Spleen (tissue), 11 donors: ENCODE measurements around the gene AKAP6. TPM values are rescaled to one million over a fixed set of nuclear protein-coding genes. Genes with fewer than 3 reads are reported as not detected.
A peak's percentile ranks its signal among the peaks of the same experiment; 100 is the strongest.

Experiments used
- DNase-seq: peaks from one replicate; pipeline ENCODE4 v3.0.0-alpha.2; 2020
- H3K27ac ChIP-seq, 8 donors: fragments of 200-600 bp; sonication (generic) in 7 of 8; 1 replicate in 4 of 8; 2 replicates in 4 of 8; pipeline versions ENCODE4 v1.5.0 to v1.8.0; 2016 to 2021; ENCODE audit warnings: inconsistent platforms in 4 of 8, mild to moderate bottlenecking in 4 of 8, moderate library complexity in 1 of 8
- H3K27me3 ChIP-seq, 7 donors: fragments of 200-600 bp; sonication (generic) in 6 of 7; replicated peaks in 1 of 7; 1 replicate in 4 of 7; 2 replicates in 3 of 7; pipeline versions ENCODE4 v1.5.0 to v1.8.0; 2016 to 2021; ENCODE audit warnings: inconsistent platforms in 3 of 7, mild to moderate bottlenecking in 1 of 7
- H3K36me3 ChIP-seq, 6 donors: fragments of 200-600 bp; sonication (generic) in 5 of 6; 1 replicate in 4 of 6; 2 replicates in 2 of 6; pipeline versions ENCODE4 v1.5.0 to v1.8.0; 2016 to 2021; ENCODE audit warnings: inconsistent platforms in 2 of 6
- H3K4me1 ChIP-seq, 6 donors: fragments of 200-600 bp; sonication (generic) in 5 of 6; 1 replicate in 3 of 6; 2 replicates in 3 of 6; pipeline versions ENCODE4 v1.5.0 to v1.8.0; 2016 to 2021; ENCODE audit warnings: inconsistent platforms in 3 of 6
- H3K4me3 ChIP-seq, 8 donors: fragments of 200-600 bp; sonication (generic) in 7 of 8; 1 replicate in 4 of 8; 2 replicates in 4 of 8; pipeline versions ENCODE4 v1.5.0 to v1.8.0; 2016 to 2021; ENCODE audit warnings: inconsistent platforms in 4 of 8, mild to moderate bottlenecking in 4 of 8, moderate library complexity in 2 of 8
- H3K9me3 ChIP-seq, 8 donors: fragments of 200-600 bp; sonication (generic) in 7 of 8; 1 replicate in 4 of 8; 2 replicates in 4 of 8; pipeline versions ENCODE4 v1.5.0 to v1.8.0; 2016 to 2021; ENCODE audit warnings: inconsistent platforms in 4 of 8
- CTCF ChIP-seq, 11 experiments: fragments of 200-600 bp in 7 of 11; fragments of 450-650 bp in 4 of 11; sonication (generic) in 4 of 11; IDR thresholded peaks in 8 of 11; conservative IDR thresholded peaks in 3 of 11; 1 replicate in 7 of 11; 2 replicates in 4 of 11; pipeline versions ENCODE4 v1.4.0 to v1.8.0; 2016 to 2021; ENCODE audit warnings: antibody characterized with exemption in 11 of 11, inconsistent platforms in 4 of 11, mild to moderate bottlenecking in 1 of 11
- POLR2A ChIP-seq, 3 donors: fragments of 450-650 bp; IDR thresholded peaks; one replicate each; pipeline ENCODE4 v1.5.1; 2017; ENCODE audit warnings: antibody characterized with exemption in 3 of 3, mild to moderate bottlenecking in 1 of 3
- POLR2AphosphoS5 ChIP-seq, 3 donors: sonication (generic); formaldehyde crosslinking; IDR thresholded peaks; one replicate each; pipeline ENCODE4 v1.5.1; 2017; ENCODE audit warnings: antibody characterized with exemption in 3 of 3
- WGBS, 5 donors: extraction: QIAGEN DNeasy Blood & Tissue Kit in 3 of 5; methylation state at CpG; one replicate each; pipeline versions ENCODE4 v1.1.5 to v1.1.7; 2013 to 2018; 5-methylcytosine and 5-hydroxymethylcytosine counted together
- intact Hi-C: fragments of 100-400 bp; cut with DNase I; formaldehyde crosslinking; loops from one replicate; pipeline ENCODE4 v1.15.0; 2023; ENCODE audit warnings: low total_unique reads
- polyA plus RNA-seq, 3 donors: library from polyadenylated mRNA; stranded (reverse); fragments of 200-250 nt; gene quantifications; one replicate each; pipeline ENCODE4 v1.2.1, GENCODE V29; 2013
- total RNA-seq, 7 donors: library from RNA; depleted of rRNA in 3 of 7; stranded (reverse); fragments of >200 nt in 3 of 7; fragmentation: NEBNext Ultra II Directional in 4 of 7; extraction: Animal tissue kit (Norgen Biotek cat#: 25700) in 4 of 7; gene quantifications; one replicate each; pipeline versions ENCODE4 v1.1.0 to v1.2.1, GENCODE V29; 2016 to 2021
- donor health status: healthy with polysubstance abuse.
- donor health status: DM: no; HTN: no; CAD: no; lungs with moderate emphysema.
- donor health status: DM: no; HTN: no; CAD: no.
- donor health status: Bipolar disorder and iron deficiency.
- donor health status: healthy.
- donor health status: DM: no; HTN: no; CAD: no.
- donor health status: DM: yes; HTN: yes; CAD: no.

The AKAP6 gene
- total and polyA plus RNA-seq, 10 donors = 0.20 to 12.1 (median 4.8) TPM

GRCh38 chr14:32609388-32609787, 280.3 kb downstream of the AKAP6 start:
- intact Hi-C loops = no loop called here
- no peaks in the 10 kb centered on the region for H3K9me3 ChIP-seq
- no peak overlapping the region for H3K4me3 ChIP-seq
- TF ChIP-seq POLR2AphosphoS5 (IDR thresholded peaks at IDR 0.05) = no peak
- no peak for TF ChIP-seq POLR2A (IDR thresholded peaks at IDR 0.05)
- no peak for TF ChIP-seq CTCF (IDR thresholded peaks at IDR 0.05 in 8 of 11, conservative IDR thresholded peaks at IDR 0.05 in 3 of 11)
- no peak overlapping the region for H3K27ac ChIP-seq
- H3K4me1 ChIP-seq = no peaks in the 10 kb centered on the region
- no peak for DNase-seq
- 77 to 94% (median 85%) methylated on average over 3 of the region's 3 CpGs for WGBS, 5 donors
- no peaks in the 10 kb centered on the region for H3K36me3 ChIP-seq
- H3K27me3 ChIP-seq = no peaks in the 10 kb centered on the region

GRCh38 chr14:32611752-32612151, 282.7 kb downstream of the AKAP6 start:
- WGBS, 5 donors = 71 to 89% (median 80%) methylated on average over 1 of the region's 1 CpG
- no peak for TF ChIP-seq CTCF (IDR thresholded peaks at IDR 0.05 in 8 of 11, conservative IDR thresholded peaks at IDR 0.05 in 3 of 11)
- TF ChIP-seq POLR2A (IDR thresholded peaks at IDR 0.05) = no peak
- no peak for TF ChIP-seq POLR2AphosphoS5 (IDR thresholded peaks at IDR 0.05)
- Histone ChIP-seq H3K4me1 (no peaks in the 10 kb centered on the region), H3K4me3 (no peak overlapping the region), H3K27me3 (no peaks in the 10 kb centered on the region), H3K9me3 (peaks cover 0 to 4% (median 0%) of the 10 kb centered on the region in 8 donors), H3K27ac (peak overlapping the region in 3 of 8 donors; percentile 22 to 44 (median 27)), H3K36me3 (no peaks in the 10 kb centered on the region)
- no peak for DNase-seq
- intact Hi-C loops = no loop called here

GRCh38 chr14:32618991-32619390, 289.9 kb downstream of the AKAP6 start:
- H3K4me3 ChIP-seq = no peak overlapping the region
- peaks cover 0 to 8% (median 0%) of the 10 kb centered on the region in 8 donors for H3K9me3 ChIP-seq
- TF ChIP-seq POLR2AphosphoS5 (IDR thresholded peaks at IDR 0.05) (no peak), CTCF (IDR thresholded peaks at IDR 0.05 in 8 of 11, conservative IDR thresholded peaks at IDR 0.05 in 3 of 11) (no peak), POLR2A (IDR thresholded peaks at IDR 0.05) (no peak)
- WGBS, 5 donors = 92 to 96% (median 94%) methylated on average over 3 of the region's 3 CpGs
- H3K36me3 ChIP-seq = no peaks in the 10 kb centered on the region
- no peak overlapping the region for H3K27ac ChIP-seq
- no peaks in the 10 kb centered on the region for H3K4me1 ChIP-seq
- intact Hi-C loops = no loop called here
- H3K27me3 ChIP-seq = no peaks in the 10 kb centered on the region
- DNase-seq = no peak

GRCh38 chr14:32620303-32620702, 291.2 kb downstream of the AKAP6 start:
- no peaks in the 10 kb centered on the region for H3K4me1 ChIP-seq
- 88 to 97% (median 94%) methylated on average over 2 of the region's 2 CpGs for WGBS, 5 donors
- H3K9me3 ChIP-seq = peaks cover 0 to 8% (median 0%) of the 10 kb centered on the region in 8 donors
- DNase-seq = no peak
- intact Hi-C loops = no loop called here
- H3K27ac ChIP-seq = no peak overlapping the region
- no peaks in the 10 kb centered on the region for H3K27me3 ChIP-seq
- H3K36me3 ChIP-seq = no peaks in the 10 kb centered on the region
- TF ChIP-seq POLR2A (IDR thresholded peaks at IDR 0.05) (no peak), POLR2AphosphoS5 (IDR thresholded peaks at IDR 0.05) (no peak), CTCF (IDR thresholded peaks at IDR 0.05 in 8 of 11, conservative IDR thresholded peaks at IDR 0.05 in 3 of 11) (no peak)
- no peak overlapping the region for H3K4me3 ChIP-seq
